NCI-H82 (cell line): ENCODE data around the gene ADGRV1.
"Not testable (repeated sequence)": the region's sequence is repeated elsewhere in the genome, so short reads cannot be mapped to it uniquely, and the experiment has no call there.

Experiments used
- DNase-seq: peaks from one replicate; lab custom pipeline; 2025; lab: John Stamatoyannopoulos, UW

ADGRV1 gene

DNA sequence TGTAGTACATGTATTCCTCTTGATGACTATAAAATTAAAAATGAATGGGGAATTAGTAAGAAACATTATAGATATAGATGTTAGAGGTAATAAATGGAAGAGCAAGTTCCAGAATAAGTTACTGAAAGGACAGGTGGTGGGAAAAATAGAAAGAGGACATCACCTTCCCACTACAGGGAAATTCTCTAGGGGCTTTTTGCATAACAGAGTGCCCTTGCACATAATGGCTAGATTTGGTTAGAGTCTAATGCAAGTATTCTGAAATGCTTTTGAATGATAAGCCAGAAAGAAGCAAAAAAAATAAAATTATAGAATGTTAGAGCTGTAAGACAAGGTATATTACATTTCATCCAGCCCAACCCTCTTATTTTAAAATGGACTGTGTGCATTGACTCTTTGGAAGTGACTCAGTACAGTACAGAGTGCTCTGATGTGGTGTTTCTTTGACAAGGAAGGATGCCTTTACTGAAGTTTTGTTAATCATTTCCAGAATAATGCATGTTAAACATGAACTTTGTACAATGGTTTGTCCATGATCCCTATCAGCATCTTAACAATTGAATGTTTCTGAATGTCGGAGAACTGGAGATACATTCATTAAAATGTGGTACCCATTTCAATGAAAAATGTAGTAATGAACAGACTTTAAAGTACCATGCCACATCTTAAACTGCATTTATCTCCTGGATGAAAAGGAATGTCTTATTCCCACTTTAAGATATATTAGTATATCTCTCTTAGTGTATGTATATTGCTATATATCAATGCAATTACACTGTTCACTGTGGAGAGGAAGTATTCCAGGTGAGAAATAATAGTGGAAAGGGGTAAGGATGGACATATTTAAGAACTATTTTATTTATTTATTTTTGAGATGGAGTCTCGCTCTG lies 391.1 kb downstream of the ADGRV1 start:
- DNase-seq, result no peak

DNA sequence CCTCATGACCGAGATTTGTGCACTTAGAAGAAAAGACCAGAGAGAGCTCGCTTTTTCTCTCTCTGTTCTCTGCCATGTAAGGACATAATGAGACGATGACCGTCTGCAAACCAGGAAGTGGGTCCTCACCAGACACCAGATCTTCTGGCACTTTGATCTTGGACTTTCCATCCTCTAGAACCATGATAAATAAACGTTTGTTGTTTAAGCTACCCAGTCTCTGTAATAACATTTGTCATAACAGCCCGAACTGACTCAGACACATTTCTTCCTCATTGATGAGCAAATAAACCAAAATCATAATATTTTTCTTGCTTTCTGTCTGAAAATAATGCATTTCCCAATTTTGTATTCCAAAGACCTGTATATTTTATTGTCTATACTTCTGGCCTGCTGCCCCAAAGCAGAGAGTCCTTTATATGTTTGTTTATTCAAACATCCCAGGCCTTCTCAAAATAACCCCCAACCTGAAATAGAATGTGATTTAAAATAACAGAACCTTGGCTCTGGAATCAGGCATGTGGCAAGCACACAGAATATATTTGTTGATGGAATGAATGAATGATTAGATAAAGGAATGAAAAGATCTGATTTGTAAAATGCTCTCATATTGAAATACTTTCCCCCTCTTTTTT lies 396.5 kb downstream of the ADGRV1 start:
- no peak for DNase-seq

DNA sequence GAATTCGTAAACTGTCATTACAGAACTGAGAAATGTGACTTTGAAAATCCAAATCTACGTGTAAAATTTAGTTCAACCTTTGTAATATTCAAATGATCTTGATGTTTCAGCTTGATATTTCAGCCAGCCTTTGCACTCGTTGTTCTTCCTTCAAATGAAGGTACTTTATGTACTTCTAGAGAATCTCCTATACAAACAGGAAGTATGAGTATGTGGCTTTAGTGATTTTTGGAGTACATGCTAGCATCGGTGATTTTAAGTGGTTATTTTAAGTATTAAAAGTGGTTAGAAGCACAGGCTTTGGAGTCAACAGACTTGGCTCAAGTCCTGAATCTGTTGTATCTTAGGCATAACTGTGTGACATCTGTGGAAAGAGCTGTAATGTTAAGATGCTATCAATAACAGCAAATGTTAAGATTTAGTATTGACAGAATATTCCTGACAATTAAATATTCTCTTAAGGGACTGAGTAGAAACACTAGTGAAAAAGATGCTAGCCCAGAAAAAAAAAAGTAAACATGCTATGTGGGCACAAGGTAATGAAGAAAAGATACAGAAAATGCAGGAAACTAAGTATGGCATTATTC lies 398.0 kb downstream of the ADGRV1 start:
- DNase-seq, result no peak

DNA sequence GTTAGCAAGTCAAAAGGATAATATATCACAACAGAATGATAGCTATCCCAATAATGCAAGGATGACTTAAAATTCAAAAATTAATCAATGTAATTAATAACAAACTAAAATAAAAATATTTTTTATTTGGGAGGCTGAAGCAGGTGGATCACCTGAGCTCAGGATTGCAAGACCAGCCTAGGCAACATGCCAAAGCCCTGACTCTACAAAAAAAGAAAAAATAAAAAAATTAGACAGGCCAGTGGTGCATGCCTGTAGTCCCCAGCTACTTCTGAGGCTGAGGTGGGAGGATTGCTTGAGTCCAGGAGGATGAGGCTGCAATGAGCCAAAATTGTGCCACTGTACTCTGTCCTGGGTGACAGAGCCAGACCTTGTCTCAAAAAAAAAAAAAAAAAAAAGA lies 399.3 kb downstream of the ADGRV1 start:
- no peak for DNase-seq

DNA sequence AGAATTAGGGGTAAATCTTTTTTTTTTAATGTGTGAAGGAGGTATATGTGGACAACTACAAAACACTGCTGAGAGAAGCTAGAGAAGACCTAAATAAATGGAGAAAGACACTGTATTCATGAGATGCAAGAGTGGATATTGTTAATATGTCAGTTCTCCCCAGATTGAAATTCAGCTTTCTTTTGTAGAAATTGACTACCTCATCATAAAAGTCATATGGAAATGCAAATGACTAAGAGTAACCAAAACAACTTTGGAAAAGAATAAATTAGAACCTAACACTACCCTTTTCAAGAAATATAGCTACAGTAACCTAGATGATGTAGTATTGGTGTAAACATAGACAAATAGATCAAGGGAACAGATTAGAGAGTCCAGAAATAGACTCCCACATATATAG lies 400.7 kb downstream of the ADGRV1 start:
- no peak for DNase-seq

DNA sequence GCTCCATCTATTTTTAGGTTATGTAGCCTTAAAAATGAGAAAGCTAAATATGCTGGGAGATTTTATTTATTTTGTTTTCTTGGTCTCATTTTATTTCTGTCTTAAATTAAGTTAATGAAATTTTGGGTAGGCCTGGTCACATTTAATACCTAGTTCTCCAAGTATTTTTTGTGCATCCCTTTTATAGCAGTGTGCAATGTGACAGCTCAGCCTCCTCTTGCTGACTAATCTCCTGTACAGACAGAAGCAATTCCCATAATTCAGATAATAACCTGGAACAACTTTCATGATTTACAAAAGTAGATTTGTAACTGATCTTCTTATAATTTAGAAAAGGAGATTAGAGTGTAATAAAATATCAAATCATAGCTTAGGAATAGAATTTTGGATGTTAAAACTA lies 403.9 kb downstream of the ADGRV1 start:
- no peak for DNase-seq

DNA sequence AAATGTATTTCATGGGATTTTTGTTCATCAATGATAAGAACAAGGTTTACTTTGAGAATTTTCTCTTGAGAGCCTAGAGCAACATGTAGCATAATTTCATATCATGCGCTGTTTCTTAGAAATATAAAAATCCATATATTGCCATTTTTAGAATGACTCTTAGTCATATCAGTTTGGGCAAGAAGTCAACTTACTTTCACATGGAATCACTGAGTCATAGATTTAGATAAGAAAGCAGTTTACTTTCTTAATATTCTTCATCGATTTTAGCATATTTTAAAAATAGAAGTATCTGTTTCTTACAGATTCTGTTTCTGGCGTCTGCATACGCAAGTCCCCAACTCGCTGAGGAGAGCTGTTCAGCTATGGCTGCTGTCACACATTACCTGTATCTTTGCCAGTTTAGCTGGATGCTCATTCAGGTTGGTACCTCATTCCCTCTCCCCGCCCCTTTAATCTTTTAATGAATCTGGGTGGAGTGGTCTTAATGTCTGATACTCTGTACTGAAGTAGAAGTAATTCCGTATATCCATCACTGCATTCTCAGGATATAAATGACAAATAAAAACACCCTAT lies 406.6 kb downstream of the ADGRV1 start:
- no peak for DNase-seq

- no peak for DNase-seq
Measured at GRCh38 chr5:90967443-90967842, 408.8 kb downstream of the ADGRV1 start.

GRCh38 chr5:90967851-90968250 lies 409.3 kb downstream of the ADGRV1 start:
- no peak for DNase-seq

DNA sequence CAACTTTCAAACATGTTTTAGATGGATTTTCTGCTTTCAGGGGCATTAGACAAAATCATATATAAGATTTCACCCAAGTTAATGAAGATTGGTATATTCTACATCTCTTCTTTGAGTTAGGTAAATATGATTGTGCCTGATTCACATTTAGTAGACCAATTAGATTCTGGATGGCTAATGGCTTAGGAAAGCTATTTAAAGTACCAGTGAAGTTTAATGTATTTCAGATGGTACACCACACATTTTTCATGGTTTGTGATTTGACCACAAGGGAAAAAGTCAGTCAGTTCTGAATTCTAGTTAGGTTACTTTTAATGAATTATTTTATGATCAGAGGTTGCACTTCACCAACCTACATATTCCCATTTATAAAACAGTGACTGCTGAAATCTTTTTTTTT lies 409.7 kb downstream of the ADGRV1 start:
- DNase-seq, result no peak

DNA sequence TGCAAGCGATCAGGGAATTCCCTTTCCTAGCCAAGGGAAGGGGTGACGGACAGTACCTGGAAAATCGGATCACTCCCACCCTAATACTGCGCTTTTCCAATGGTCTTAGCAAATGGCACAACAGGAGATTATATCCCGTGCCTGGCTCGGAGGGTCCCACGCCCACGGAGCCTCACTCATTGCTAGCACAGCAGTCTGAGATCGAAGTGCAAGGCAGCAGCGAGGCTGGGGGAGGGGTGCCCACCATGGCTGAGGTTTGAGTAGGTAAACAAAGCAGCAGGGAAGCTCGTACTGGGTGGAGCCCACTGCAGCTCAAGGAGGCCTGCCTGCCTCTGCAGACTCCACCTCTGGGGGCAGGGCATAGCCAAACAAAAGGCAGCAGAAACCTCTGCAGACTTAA lies 411.3 kb downstream of the ADGRV1 start:
- not testable (repeated sequence) for DNase-seq

GRCh38 chr5:90981177-90981576 lies 422.6 kb downstream of the ADGRV1 start:
- DNase-seq, result no peak

DNA sequence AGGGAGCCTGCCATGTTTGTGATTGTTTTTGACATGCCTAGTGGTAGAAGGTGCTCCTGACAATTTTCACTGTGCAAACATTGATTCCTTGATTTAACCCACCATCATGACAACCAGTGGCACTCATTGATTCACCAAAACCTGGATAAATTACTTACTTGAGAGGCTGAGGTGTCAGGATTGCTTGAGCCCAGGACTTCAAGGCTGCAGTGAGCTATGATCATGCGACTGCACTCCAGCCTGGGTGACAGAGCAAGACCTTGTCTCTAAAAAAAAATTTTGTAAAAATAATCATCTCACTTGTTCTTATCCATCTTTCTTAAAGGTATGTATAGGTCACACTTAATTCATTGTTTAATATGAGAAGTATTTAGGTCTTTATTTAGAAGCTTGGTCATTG lies 423.2 kb downstream of the ADGRV1 start:
- DNase-seq, result no peak

DNA sequence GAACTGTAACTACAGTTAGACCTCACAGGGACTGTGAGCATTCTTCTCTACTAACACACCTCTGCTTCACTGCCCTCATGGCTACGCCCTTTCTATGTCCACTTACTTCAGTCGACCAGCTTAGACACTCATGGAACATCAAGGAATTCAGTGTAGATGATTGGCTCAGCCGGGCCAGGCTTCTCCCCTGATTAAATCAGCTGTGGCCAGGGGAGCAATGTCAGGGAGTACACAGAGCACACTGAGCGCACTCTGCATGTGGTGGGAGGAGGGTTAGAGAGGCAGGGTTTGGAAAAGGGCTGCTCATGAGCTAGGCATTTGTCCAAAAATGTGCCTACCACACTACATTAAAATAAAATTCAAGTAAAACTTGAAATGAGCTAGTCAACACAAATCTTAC lies 424.0 kb downstream of the ADGRV1 start:
- DNase-seq, result peak; percentile 8

- peak; percentile 11 for DNase-seq
Measured at GRCh38 chr5:90983148-90983547, 424.6 kb downstream of the ADGRV1 start.

DNA sequence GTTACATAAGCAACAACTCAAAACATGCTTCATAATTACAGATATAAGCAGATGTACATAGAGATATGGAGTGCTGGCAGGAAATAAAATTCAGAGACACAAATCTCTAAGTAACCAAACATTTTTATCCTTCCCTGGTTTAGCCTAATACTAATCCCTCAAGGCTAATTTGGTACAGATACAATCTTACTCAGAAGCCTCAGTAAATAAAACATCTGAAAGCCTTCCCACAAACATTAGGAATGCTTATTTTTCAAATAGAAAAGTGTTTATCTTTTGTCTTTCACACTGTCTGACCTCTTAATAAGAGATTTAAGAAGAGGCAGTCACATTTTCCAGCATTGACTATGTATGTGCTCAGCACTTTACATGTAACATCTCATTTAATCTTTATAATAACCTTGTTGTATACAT lies 425.1 kb downstream of the ADGRV1 start:
- DNase-seq, result no peak

- no peak for DNase-seq
Measured at GRCh38 chr5:90985341-90985740, 426.7 kb downstream of the ADGRV1 start.

DNA sequence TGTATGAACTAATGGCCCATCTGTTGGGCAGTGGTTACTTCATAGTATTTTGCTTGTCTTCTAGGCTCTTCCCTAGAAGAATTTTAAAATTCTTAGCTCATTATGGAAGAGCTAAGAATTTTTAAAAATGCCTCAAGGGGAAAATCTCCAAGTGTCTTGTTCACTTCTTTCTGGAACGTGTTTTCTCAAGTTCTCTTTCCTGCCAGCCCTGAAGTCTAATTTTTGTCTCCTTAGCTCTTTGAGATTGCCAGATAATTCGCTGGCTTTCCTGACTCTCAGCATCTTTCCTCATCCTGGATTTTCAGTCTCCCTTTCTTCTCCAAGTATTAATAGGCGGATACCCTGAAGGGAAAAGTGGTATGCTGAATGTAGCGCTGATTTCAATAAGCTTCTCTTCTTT lies 429.1 kb downstream of the ADGRV1 start:
- DNase-seq, result no peak

GRCh38 chr5:90991201-90991600 lies 432.6 kb downstream of the ADGRV1 start:
- no peak for DNase-seq

GRCh38 chr5:90994796-90995195 lies 436.2 kb downstream of the ADGRV1 start:
- DNase-seq, result no peak

DNA sequence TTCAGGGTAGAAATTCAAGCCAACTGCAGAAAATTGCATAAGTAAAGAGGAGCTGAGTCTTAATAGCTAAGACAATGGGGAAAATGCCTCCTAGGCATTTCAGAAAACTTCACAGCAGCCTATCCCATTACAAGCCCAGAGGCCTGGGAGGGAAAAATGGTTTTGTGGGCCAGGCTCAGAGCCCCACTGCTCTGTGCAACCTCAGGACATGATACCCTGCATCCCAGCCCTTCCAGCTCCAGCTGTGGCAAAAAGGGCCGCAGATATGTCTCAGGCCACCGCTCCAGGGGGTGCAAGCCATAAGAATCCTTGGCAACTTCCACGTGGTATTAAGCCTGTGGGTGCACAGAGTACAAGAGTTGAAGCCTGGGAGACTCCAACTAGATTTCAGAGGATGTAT lies 437.5 kb downstream of the ADGRV1 start:
- no peak for DNase-seq

DNA sequence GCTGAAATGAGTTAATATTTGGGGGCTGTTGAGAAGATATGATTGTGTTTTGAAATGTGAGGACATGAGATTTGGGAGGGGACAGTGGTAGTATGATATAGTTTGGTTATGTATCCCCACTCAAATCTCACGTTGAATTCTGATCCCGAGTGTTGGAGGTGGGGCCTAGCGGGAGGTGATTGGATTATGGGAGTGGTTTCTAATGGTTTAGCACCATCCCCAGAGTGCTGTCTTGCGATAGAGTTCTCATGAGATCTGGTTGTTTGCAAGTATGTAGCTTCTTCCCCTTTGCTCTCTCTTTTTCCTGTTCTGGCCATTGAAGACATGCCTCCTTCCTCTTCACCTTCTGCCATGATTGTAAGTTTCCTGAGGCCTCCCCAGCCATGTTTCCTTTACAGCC lies 438.5 kb downstream of the ADGRV1 start:
- no peak for DNase-seq

DNA sequence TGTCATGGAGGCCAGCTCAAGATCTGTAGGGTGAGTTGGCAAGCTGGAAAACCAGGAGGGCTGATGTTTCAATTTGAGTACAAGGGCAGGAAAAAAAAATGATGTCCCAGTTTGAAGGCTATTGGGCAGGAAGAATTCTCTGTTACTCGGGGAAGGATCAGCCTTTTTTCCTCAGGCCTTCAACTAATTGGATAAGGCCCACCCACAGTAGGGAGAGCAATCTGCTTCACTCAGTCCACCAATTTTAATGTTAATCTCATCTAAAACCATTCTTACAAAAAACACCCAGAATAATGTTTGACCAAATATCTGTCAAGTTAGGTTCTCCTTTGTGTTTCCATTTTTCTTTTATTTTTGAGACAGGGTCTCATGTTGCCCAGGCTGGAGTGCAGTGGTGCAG lies 442.1 kb downstream of the ADGRV1 start:
- no peak for DNase-seq
